ENCODE data around the gene NOTCH3.

The NOTCH3 gene

DNA sequence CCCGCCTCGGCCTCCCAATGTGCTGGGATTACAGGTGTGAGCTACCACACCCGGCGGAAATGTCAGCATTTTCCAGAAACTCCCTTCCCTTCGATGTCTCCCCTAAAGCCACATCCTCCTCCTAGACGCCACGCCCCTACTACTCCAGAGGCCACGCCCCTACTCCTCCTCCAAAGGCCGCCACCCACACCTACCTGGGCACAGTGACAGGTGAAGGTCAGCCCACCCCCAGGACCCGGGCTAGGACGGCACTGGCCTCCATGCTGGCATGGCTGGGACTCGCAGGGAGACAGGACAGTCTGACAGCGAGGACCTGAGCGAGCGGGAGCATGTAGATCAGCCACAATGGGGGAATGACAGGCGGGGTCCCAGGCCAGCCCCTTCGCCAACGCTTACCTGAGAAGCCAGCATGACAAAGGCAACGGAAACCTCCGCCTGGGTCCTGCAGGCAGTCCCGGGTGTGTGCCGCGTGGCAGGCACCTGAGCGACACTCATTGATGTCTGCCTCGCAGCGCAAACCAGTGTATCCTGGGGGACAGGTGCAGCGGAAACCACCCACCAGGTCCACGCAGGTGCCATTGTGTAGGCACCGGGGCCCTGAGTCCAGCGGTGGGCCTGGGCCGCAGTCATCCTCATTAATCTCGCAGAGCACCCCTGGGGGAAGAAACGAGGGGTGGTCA, 22.0 kb downstream of the NOTCH3 start:
- no peak overlapping the region for H3K4me3 ChIP-seq (ENCODE audit: low read depth, low read length)
- DNase-seq (ENCODE audit: low read depth, low spot score): no peak
- in situ Hi-C loops (cut with HindIII; ENCODE audit: low sequenced_read_pairs): no loop called here
- TF ChIP-seq, protein P1, sequence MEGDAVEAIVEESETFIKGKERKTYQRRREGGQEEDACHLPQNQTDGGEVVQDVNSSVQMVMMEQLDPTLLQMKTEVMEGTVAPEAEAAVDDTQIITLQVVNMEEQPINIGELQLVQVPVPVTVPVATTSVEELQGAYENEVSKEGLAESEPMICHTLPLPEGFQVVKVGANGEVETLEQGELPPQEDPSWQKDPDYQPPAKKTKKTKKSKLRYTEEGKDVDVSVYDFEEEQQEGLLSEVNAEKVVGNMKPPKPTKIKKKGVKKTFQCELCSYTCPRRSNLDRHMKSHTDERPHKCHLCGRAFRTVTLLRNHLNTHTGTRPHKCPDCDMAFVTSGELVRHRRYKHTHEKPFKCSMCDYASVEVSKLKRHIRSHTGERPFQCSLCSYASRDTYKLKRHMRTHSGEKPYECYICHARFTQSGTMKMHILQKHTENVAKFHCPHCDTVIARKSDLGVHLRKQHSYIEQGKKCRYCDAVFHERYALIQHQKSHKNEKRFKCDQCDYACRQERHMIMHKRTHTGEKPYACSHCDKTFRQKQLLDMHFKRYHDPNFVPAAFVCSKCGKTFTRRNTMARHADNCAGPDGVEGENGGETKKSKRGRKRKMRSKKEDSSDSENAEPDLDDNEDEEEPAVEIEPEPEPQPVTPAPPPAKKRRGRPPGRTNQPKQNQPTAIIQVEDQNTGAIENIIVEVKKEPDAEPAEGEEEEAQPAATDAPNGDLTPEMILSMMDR (IDR thresholded peaks at IDR 0.05; ENCODE audit: low read depth, low read length): no peak

DNA sequence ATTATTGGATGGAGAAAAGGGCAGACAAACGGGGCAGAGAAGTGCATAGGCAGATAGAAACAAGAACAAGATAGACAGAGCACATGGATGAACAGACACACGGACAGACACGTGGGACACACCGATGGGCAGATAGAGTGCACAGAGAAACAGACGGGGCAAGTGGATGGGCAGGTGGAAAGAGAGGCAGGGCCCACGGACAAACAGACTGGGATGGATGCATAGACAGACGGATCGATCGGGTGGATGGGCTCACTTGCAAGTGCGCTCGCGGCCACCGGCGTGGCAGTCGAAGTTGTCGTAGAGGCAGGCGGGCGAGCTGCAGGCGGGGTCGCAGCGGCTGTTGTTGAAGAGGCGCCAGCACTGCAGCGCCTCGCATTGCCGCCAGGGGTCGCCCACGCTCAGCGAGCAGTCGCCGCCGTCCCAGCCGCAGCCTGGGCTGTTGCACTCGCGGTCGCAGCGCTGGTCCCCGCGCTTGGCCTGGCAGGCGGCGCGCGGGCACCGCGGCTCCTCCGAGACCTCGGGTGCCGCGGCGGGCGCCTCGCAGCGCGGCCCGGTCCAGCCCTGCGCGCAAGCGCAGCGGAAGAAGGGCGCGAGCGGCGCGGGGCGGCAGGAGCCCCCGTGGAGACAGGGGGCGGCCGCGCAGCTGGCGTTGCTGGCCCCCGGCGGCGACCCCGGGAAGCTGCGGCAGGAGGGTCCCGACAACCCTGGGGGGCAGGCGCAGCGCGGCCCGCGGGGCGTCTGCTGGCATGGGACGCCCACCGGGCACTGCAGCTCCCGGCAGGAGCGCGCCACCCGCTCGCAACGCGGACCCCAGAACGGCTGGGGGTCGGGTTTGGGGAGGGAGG, 23.3 kb downstream of the NOTCH3 start:
- DNase-seq (ENCODE audit: low read depth, low spot score): peak; percentile 64
- TF ChIP-seq, protein P1 (IDR thresholded peaks at IDR 0.05; ENCODE audit: low read depth, low read length): peak; percentile 85
- H3K4me3 ChIP-seq (ENCODE audit: low read depth, low read length): no peak overlapping the region
- in situ Hi-C loops (cut with HindIII; ENCODE audit: low sequenced_read_pairs): no loop called here

DNA sequence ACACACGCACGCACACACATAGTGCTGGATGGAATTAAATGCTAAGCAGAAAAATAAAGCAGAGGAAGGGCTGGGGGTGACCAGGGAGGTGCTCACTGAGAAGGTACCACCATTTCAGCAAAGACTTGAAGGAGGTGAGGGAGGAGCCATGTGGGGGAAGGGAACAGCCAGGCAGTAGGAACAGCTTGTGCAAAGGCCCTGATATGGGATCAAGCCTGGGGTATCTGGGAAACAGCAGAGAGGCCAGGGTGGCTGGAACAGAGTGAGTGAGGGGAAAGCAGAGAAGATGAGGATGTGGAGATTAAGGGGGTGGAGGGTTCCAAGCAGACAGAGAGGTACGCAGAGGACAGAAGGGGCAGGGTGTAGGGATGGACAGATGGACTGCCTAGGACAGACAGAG, 25.2 kb downstream of the NOTCH3 start:
- DNase-seq (ENCODE audit: low read depth, low spot score): no peak
- in situ Hi-C loops (cut with HindIII; ENCODE audit: low sequenced_read_pairs): no loop called here
- no peak overlapping the region for H3K4me3 ChIP-seq (ENCODE audit: low read depth, low read length)
- TF ChIP-seq, protein P1 (IDR thresholded peaks at IDR 0.05; ENCODE audit: low read depth, low read length): no peak

DNA sequence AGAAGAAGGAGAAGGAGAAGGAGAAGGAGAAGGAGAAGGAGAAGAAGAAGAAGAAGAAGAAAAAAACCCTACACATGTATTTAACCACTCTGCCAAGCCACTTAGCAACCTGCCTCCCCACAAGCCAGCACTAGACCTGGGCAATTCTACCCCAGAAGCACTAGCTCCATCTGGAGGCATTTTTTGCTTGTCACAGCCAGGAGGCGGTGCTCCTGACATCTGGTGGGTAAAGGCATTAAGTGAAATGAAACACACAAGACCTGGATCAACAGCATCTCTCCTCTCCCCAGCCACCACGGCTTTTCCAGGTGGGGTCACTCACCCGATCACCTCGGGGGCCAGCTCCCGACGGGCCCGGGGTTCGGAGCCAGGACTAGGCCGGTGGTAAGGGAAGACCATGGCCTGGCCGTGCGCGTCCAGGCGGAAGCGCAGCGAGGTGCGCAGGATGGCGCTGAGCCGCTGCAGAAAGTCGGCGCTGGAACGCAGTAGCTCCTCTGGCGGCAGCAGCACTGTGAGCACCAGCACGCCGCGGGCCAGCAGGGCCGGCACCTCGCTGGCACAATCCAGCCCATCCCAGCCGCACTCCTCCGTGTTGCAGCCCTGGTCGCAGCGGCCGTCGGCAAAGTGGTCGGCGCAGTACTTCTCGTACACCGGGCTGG, 26.9 kb downstream of the NOTCH3 start:
- TF ChIP-seq, protein P1 (IDR thresholded peaks at IDR 0.05; ENCODE audit: low read depth, low read length): no peak
- in situ Hi-C loops (cut with HindIII; ENCODE audit: low sequenced_read_pairs): no loop called here
- H3K4me3 ChIP-seq (ENCODE audit: low read depth, low read length): no peak overlapping the region
- no peak for DNase-seq (ENCODE audit: low read depth, low spot score)

DNA sequence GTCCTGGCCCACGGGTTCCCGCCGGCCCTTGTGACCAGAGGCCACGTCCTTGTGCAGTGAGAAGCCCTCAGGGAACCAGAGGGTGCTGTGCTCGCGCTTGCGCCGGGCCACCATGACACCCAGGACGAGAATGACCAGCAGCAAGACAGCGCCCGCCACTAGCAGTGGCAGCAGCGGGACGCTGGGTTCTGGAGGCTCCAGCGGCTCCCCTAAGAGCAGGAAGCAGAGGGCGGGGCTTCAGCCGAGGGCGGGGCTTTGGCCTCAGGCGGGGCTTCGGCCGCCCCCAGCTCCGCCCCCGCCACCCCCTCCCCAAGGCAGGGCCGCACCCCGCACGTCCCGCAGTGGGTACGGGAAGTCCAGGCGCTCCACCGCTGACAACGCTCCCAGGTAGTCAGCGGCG, 30.4 kb downstream of the NOTCH3 start:
- H3K4me3 ChIP-seq (ENCODE audit: low read depth, low read length): no peak overlapping the region
- TF ChIP-seq, protein P1 (IDR thresholded peaks at IDR 0.05; ENCODE audit: low read depth, low read length): no peak
- in situ Hi-C loops (cut with HindIII; ENCODE audit: low sequenced_read_pairs): no loop called here
- DNase-seq (ENCODE audit: low read depth, low spot score): no peak

DNA sequence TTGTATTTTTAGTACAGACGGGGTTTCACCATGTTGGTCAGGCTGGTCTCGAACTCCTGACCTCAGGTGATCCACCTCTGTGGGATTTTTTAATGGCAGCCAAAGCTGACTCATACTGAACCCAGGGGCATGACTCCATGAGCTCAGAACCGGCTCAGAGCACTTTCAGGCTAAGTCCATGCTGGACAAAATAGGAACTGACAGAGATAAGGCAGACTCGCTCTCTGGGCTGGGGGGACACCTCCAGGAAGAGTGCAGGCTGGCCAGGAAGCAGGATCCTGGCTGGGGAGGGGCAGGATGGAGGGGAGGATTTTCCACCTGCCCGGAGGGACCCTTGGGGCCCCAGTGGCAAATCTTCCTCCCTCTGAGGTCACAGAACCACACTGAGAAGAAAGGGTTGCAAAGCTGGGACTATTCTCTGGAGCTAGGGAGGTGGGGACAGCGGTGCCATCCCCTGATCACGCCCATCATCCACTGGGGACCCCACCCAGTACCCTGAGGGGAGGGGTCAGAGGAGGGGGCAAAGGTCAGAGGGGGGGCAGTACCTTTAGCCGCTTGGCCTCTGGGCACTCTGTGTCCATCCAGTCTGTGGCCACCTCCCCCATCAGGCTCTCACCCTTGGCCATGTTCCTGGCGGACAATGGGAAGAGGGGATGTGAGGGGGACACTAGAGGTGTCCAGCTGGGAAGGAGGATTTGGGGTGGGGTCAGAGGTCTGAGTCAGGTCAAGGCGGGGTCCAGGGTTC, 31.1 kb downstream of the NOTCH3 start:
- H3K4me3 ChIP-seq (ENCODE audit: low read depth, low read length): no peak overlapping the region
- in situ Hi-C loops (cut with HindIII; ENCODE audit: low sequenced_read_pairs): no loop called here
- DNase-seq (ENCODE audit: low read depth, low spot score): no peak
- TF ChIP-seq, protein P1 (IDR thresholded peaks at IDR 0.05; ENCODE audit: low read depth, low read length): no peak
